ENCODE data around the gene GCNA.
A peak's percentile ranks its signal among the peaks of the same experiment; 100 is the strongest.

The GCNA gene

GRCh38 chrX:71616672-71617529, 38.7 kb downstream of the GCNA start:
- TF ChIP-seq ZFX (IDR thresholded peaks at IDR 0.05) (no peak), CTCF (conservative IDR thresholded peaks at IDR 0.05) (no peak)
- no peak overlapping the region for H3K27ac ChIP-seq

GRCh38 chrX:71617742-71618141, 39.5 kb downstream of the GCNA start:
- no peak overlapping the region for H3K27ac ChIP-seq
- TF ChIP-seq CTCF (conservative IDR thresholded peaks at IDR 0.05) (no peak), ZFX (IDR thresholded peaks at IDR 0.05) (no peak)

- H3K27ac ChIP-seq: no peak within 1 kb of the TSS
- TF ChIP-seq CTCF (conservative IDR thresholded peaks at IDR 0.05): no peak
- no peak for TF ChIP-seq ZFX (IDR thresholded peaks at IDR 0.05)
Observed at GRCh38 chrX:71618303-71618721, 40.1 kb downstream of the GCNA start, which contains the start of gene CXCR3. CXCR3 (minus strand) TSS chrX:71618511; CDS start chrX:71618449, 62 bp downstream.

GRCh38 chrX:71618787-71619186, 40.5 kb downstream of the GCNA start:
- TF ChIP-seq ZFX (IDR thresholded peaks at IDR 0.05): no peak
- TF ChIP-seq CTCF (conservative IDR thresholded peaks at IDR 0.05): no peak
- no peak overlapping the region for H3K27ac ChIP-seq

- TF ChIP-seq ZFX (IDR thresholded peaks at IDR 0.05) (no peak), CTCF (conservative IDR thresholded peaks at IDR 0.05) (no peak)
- no peak overlapping the region for H3K27ac ChIP-seq
Observed at GRCh38 chrX:71619193-71619592, 41.0 kb downstream of the GCNA start.

GRCh38 chrX:71619986-71620385, 41.7 kb downstream of the GCNA start:
- no peak for TF ChIP-seq CTCF (conservative IDR thresholded peaks at IDR 0.05)

GRCh38 chrX:71621603-71622002, 43.4 kb downstream of the GCNA start:
- peak overlapping the region; percentile 86 for H3K27ac ChIP-seq
- no peak for TF ChIP-seq ZFX (IDR thresholded peaks at IDR 0.05)
- no peak for TF ChIP-seq CTCF (conservative IDR thresholded peaks at IDR 0.05)

More at GRCh38 chrX:71619986-71620385, 41.7 kb downstream of the GCNA start:
- no peak overlapping the region for H3K27ac ChIP-seq
